K562 (cell line): ENCODE data around the gene ACOT9.

ENCODE experiments used
- CREM ChIP-seq: IDR thresholded peaks from 2 replicates; pipeline ENCODE4 v1.6.1; 2014; ENCODE audit warnings: antibody characterized with exemption, low read depth
- HDAC1 ChIP-seq, 2 experiments: fragments of 450-650 bp; IDR thresholded peaks; 2 replicates each; pipeline ENCODE4 v1.6.1; 2016 to 2017; ENCODE audit warnings: inconsistent platforms in 1 of 2, mild to moderate bottlenecking in 1 of 2, moderate library complexity in 1 of 2
- KLF16 ChIP-seq: IDR thresholded peaks from 2 replicates; pipeline ENCODE4 v1.6.1; 2016; ENCODE audit warnings: antibody characterized with exemption
- NFE2L1 ChIP-seq: fragments of 450-650 bp; IDR thresholded peaks from 2 replicates; pipeline ENCODE4 v1.6.1; 2016; ENCODE audit warnings: missing genetic modification characterization, low read depth, mild to moderate bottlenecking, missing compliant biosample characterization, moderate library complexity, borderline replicate concordance
- RB1 ChIP-seq: fragments of 450-650 bp; IDR thresholded peaks from 2 replicates; pipeline ENCODE4 v1.6.1; 2017; ENCODE audit warnings: low read depth, mild to moderate bottlenecking
- RNF2 ChIP-seq: sonication (generic); IDR thresholded peaks from 2 replicates; pipeline ENCODE4 v1.6.1; 2016
- TARDBP ChIP-seq: fragments of 450-650 bp; IDR thresholded peaks from 2 replicates; pipeline ENCODE4 v1.6.1; 2016
- YY1 ChIP-seq, 3 experiments: IDR thresholded peaks; 2 replicates each; pipeline ENCODE4 v1.6.1; 2011; ENCODE audit warnings: low read length in 2 of 3, mild to moderate bottlenecking in 2 of 3, moderate library complexity in 2 of 3, borderline replicate concordance in 1 of 3, control low read depth in 1 of 3, low read depth in 1 of 3; ENCODE audit not compliant: insufficient read depth in 3 of 3, insufficient replicate concordance in 2 of 3, control insufficient read depth in 1 of 3, insufficient read length in 1 of 3; ENCODE audit errors: extremely low read depth in 1 of 3
- ZNF175 ChIP-seq: fragments of 200-800 bp; sonication (Bioruptor generic); IDR thresholded peaks from 2 replicates; pipeline ENCODE4 v1.6.1; 2016; ENCODE audit warnings: low read depth, mild to moderate bottlenecking, missing genetic modification characterization, missing compliant biosample characterization
- TF ChIP-seq, protein P1 (sequence below), 3 experiments: IDR thresholded peaks in 2 of 3; conservative IDR thresholded peaks in 1 of 3; 2 replicates each; pipeline ENCODE4 v1.5.1; 2011 to 2012; ENCODE audit warnings: low read length in 3 of 3, mild to moderate bottlenecking in 3 of 3, control low read depth in 2 of 3, improper control_type of control experiment in 1 of 3, inconsistent platforms in 1 of 3, low read depth in 1 of 3, mixed read lengths in 1 of 3, moderate library complexity in 1 of 3; ENCODE audit not compliant: insufficient read depth in 2 of 3
- TF ChIP-seq, protein P2 (sequence below): sonication (generic); formaldehyde crosslinking; IDR thresholded peaks from 2 replicates; pipeline ENCODE4 v1.8.1; 2023; ENCODE audit warnings: mild to moderate bottlenecking, missing genetic modification reagents

DNA sequence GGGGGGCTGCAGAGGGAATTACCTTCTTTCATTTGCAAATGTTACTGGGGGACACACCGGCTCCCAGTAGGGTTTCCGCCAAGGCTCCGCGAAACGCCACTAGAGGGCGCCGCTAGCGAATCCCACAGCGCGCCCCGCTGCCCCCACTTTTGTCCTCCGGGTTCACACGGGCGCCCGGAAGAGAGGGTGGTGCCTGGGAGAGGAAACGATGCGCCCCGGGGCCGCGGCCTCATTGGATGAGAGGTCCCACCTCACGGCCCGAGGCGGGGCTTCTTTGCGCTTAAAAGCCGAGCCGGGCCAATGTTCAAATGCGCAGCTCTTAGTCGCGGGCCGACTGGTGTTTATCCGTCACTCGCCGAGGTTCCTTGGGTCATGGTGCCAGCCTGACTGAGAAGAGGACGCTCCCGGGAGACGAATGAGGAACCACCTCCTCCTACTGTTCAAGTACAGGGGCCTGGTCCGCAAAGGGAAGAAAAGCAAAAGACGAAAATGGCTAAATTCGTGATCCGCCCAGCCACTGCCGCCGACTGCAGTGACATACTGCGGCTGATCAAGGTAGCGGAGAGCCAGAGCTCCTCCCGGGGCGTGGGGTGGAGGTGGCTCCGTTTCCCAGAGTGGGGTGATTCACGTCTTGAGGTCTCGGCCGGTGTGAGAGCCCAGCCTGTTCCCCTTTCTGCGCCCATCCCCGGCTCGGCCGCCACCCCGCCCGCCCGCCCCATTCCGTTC is 40.0 kb upstream of the ACOT9 start, which contains the start of gene SAT1:
- TF ChIP-seq NFE2L1 (tag) (no peak), CREM (peak; percentile 79), TARDBP (no peak), YY1 (IDR thresholded peaks at IDR 0.05; ENCODE audit: borderline replicate concordance in 1 of 3, control insufficient read depth in 1 of 3, extremely low read depth in 1 of 3, insufficient read depth in 3 of 3, insufficient read length in 1 of 3, insufficient replicate concordance in 2 of 3, low read depth in 1 of 3, low read length in 2 of 3) (peak in 1 of 3 experiments; percentile 77), RB1 (peak; percentile 68), HDAC1 (IDR thresholded peaks at IDR 0.05) (peak in 1 of 2 experiments; percentile 60; a peak in 1 of 4 replicates), RNF2 (peak; percentile 57; the same call in 1 of the 2 replicates), ZNF175 (CRISPR knock-in tag) (no peak), KLF16 (no peak)
- TF ChIP-seq, protein P1, sequence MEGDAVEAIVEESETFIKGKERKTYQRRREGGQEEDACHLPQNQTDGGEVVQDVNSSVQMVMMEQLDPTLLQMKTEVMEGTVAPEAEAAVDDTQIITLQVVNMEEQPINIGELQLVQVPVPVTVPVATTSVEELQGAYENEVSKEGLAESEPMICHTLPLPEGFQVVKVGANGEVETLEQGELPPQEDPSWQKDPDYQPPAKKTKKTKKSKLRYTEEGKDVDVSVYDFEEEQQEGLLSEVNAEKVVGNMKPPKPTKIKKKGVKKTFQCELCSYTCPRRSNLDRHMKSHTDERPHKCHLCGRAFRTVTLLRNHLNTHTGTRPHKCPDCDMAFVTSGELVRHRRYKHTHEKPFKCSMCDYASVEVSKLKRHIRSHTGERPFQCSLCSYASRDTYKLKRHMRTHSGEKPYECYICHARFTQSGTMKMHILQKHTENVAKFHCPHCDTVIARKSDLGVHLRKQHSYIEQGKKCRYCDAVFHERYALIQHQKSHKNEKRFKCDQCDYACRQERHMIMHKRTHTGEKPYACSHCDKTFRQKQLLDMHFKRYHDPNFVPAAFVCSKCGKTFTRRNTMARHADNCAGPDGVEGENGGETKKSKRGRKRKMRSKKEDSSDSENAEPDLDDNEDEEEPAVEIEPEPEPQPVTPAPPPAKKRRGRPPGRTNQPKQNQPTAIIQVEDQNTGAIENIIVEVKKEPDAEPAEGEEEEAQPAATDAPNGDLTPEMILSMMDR (IDR thresholded peaks at IDR 0.05 in 2 of 3, conservative IDR thresholded peaks at IDR 0.05 in 1 of 3; ENCODE audit: insufficient read depth in 2 of 3, low read depth in 1 of 3, low read length in 3 of 3) = peak; percentile 76 to 84 (median 83)
- TF ChIP-seq, protein P2, sequence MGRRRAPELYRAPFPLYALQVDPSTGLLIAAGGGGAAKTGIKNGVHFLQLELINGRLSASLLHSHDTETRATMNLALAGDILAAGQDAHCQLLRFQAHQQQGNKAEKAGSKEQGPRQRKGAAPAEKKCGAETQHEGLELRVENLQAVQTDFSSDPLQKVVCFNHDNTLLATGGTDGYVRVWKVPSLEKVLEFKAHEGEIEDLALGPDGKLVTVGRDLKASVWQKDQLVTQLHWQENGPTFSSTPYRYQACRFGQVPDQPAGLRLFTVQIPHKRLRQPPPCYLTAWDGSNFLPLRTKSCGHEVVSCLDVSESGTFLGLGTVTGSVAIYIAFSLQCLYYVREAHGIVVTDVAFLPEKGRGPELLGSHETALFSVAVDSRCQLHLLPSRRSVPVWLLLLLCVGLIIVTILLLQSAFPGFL = no peak
